G401.6 (cell line): ENCODE data around the gene CD63.

ENCODE experiments used
- FAIRE-seq: peaks from 2 replicates; lab custom pipeline; 2012; peaks lifted over from hg19 to GRCh38; lab: Jason Lieb, UNC

CD63 gene

DNA sequence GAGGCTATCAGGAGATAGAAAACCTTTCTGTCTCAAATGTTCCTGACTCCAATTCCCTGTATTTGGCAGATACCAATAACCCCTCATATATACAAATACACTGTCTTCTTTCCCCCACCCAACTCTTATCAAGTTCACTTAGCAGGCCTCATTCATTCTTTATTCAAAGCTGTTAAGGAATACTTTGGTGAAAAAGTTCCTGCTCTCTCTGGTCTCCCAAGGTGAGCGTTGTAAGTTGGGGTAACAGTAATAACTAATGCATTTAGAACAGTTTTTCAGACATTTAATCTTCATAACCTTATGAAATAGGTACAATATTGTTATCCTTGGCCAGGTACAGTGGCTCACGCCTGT is 10.2 kb upstream of the CD63 start:
- no peak for FAIRE-seq

DNA sequence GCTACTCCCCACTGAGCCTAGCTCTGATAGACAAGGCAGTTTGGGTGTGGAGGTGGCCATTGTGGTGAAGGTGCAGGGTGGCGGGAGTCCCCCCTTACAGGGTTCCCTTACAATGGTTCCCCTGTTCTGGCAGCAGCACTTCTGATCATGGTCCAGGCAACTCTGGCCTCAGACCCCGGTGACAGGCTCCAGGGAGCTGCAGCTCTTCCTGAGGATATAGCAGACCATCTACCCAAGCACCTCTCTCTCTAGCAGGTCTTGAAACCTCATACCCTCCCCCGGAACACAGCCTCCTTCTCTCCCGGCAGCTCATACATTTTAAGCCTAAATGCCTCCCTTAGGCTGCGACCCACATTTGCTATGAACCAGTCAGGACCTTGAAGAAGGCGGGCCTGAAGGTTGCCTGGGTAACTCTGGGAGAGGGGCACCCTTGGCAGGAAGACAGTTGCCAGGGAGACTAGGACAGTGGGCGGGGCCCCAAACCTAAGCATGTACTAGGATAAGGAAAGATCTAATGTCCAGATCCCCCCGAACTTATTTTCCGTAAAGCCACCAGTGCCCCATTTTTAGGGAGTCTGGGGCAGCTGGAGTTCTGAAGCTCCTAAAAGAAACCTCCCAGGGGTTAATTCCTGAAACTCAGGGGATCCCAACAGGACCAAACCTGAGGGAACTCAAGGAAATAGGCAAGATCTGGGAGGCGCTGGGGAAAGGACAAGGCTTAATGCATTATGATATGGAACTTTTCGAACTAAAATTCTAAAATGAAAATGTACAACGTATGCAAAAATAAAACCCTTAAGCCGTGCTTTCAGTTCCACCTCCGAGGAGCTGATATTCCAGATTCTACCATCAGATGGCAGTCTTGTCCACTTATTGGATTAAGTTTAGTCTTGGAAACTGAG is 9.6 kb upstream of the CD63 start:
- FAIRE-seq: peak; percentile 97

DNA sequence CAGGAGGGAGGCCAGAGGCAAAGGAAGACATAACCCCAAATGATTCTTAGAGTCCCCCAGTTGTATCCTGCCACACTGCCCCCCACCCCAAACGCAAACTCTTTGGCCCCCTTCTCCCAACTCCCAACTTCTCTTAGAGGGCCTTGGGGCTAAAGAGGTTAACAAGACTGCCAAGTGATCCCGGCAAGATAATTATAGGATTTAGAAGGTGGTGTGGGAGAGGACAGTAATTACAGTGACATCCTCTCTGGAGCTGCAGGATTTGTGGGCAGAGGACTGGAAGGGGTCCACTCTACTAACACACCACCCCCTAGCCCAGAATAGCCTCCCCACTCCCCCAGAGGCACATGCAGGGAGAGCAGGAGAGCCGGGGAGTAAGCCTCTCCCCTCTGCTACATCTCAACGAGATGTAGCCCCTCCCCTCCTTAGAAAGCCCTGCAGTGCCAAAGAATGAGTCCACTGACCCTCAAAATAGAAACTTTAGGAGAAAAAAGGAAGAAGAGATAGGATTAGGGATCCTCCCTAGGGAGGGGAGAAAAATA is 8.8 kb upstream of the CD63 start:
- FAIRE-seq: no peak

DNA sequence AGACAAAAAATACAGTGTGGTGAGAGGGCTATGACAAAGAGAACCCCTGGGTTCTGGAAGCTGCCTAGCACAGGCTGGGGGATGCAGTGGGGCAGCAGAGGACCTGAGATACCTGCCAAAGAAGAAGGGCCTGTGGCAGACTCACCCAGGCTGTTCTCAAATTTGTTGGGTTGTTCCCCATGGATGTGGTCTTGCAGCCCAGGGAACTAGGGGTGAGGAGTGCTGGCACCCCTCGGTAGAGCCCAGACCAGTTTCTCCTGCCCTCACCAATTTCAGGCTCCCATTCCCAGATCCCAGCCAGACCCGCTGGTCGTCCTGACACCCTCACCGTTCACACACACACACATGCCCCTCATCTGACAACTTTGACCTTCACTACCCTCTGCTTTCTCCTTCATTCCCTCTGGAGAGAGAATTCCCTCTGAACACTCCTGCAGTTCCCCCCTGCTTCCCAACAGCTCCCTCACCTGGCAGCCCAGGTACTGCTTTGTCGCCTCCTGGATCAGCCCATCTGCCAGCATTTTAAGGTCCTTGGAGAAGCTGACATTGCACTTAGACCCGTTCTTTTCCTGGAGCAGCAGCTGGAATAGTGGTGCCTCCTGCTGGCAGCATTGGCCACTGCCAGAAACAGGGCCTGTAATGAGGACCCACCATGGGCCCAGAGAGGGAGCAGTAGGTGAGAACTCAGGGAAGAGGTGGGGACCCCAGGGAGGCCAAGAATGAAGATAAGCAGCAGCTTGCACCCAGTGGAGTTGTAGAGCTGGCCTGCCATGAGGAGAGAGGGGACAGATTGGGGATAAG is 8.2 kb upstream of the CD63 start:
- FAIRE-seq: peak; percentile 92

DNA sequence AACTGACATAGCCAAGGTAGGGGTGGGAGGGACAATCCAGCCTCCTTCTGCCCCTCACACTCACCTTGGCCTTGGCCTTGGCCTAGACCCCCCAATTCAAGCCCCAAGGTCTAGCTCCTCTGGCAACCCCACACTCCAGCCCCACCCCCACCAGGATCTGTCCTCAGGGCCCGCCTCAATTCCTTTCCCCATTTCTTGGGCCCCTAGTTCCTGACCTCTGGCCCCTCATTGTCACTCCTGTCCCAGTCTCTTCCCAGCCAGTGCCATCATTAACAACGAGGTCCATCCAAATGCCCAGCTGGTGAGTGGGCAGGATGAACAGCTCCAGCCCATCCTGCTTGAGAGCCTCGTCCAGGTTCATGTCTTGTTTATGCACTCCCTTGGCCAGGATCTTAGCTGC is 7.3 kb upstream of the CD63 start:
- no peak for FAIRE-seq

- no peak for FAIRE-seq
Observed at GRCh38 chr12:55734595-55734994, 5.8 kb upstream of the CD63 start.

DNA sequence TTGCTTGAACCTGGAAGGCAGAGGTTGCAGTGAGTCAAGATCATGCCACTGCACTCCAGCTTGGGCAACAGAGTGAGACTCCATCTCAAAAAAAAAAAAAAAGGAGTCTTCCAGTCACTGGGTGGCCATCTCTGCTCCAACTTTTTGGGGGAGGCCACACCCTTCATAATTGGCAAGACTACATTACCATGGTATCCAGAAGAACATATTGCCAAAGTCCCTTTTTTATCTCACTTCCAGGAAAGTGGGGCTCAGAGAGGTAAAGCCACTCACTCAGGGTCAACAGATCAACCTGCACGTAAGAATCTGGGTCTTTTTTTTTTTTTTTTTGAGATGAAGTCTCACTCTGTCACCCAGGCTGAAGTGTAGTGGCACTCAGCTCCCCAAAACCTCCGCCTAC is 5.0 kb upstream of the CD63 start:
- no peak for FAIRE-seq

DNA sequence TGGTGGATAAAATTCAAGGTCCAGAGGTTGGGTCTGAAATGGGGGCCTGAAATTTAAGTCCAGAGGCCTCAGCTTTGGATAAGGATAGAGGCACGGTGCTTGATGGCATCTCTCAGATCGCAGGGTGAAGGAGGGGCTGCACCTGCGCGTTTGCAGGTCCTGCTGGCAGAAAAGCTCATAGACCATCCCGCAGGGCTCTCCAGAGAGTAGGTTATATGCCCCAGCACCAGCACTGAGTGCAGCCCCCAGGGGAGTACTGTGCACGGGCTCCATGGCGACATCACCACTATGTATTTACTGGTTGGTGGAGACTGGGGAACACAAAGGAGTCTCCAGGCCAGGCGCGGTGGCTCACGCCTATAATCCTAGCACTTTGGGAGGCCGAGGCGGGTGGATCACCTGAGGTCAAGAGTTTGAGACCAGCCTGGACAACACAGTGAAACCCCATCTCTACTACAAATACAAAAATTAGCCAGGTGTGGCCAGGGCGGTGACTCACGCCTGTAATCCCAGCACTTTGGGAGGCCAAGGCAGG is 4.3 kb upstream of the CD63 start:
- no peak for FAIRE-seq

- FAIRE-seq: no peak
Observed at GRCh38 chr12:55732288-55732687, 3.5 kb upstream of the CD63 start.

DNA sequence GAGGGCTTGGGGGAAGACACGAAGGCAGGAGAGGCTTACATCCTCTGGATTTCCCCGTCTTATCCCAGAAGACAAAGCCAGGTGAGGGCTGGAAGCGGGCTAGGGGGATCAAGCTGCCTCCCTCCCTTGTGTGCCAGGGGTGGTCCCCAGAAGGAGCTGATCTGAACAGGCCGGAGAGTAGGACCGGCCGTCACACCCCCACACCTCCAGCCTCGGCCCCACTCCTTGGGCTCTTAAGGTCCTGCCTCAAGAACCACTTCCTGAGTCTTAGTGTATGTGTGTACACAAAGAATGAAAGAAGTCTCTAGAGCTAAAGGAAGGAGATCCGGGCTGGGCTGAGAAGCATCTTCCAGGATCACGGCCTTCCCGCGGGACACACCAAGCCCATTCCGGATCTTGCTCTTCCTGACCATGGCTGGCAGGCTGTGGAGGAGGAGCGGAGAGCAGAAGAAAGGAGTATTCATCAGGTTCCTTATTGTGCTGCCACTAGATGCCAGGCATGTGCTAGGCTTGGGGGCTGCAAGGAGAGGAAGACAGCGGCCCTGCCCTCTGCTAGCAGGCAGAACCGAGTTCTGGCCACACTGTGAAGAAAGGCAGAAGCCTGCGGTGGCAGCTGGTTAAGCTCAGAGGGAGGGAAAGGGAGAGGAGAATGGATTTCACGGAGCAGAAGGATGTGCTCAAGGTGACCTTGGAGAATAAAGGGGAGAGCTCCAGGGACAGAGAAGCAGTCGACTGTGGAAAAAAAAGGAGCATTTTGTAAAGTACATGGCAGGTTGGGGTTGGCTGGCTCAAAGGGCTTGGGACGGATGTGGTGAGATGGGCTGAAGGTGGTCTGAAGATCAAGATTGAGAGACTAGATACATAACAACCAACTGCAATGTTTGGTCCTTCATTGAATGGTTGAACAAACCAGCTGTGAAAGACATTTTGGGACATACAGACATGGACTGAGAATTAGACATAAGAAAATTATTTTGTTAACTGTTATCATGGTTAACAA is 1.3 kb upstream of the CD63 start:
- FAIRE-seq: no peak

DNA sequence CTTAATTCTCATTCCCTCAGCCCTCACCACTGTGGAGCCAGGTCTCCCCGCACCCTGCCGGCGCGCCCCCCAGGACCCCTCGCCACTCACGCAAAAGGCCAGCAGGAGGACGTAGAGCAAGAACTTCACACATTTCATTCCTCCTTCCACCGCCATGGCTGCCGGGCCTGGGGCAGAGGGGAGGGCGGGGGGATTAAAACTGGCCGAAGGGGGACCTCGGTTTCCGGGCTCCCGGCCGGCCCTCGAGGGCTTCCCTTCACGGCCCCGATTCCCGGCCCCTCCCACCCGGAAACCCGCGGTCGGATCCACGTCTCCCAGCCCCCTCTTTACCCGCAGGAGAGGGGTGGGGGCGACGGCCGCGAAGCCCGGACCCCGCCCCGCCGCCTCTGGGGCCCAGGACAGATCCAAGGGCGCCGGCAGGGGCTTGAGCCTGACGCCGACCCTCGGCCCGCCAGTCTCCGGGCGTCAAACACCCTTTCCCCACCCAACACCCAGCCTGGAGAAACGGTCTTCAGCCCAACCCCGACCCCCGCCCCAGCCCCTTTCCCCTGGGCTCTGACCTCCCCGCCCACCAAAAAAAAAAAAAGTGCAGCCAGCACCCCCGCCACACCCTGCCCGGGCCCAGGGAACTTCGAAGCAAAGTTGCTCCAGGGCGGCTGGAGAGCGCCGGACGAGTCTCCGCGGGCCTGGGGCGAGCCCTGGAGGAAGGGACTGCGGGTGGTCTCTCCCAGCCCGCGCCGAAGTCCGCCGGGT is 447 bp downstream of the CD63 start:
- no peak for FAIRE-seq

GRCh38 chr12:55727643-55728185 is 1.1 kb downstream of the CD63 start:
- FAIRE-seq: no peak

DNA sequence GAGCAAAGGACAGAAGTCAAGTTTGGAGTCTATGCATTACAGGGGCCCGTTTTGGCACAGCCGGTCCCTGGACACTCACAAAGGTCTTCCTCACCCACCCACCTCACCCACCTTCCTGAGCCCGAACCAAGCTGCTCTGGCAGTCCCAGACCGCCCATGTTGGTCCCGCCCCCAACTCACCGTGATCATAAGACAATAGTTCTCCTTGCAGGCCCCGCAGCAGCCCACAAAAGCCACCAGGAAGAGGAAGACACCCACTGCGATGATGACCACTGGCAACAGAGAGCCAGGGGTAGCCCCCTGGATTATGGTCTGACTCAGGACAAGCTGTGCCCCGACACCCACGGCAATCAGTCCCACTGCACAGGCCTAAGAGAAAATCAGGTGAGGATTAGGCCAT is 1.8 kb downstream of the CD63 start:
- no peak for FAIRE-seq

GRCh38 chr12:55725556-55725955 is 3.3 kb downstream of the CD63 start:
- no peak for FAIRE-seq

GRCh38 chr12:55724940-55725309 is 3.9 kb downstream of the CD63 start:
- FAIRE-seq: no peak

DNA sequence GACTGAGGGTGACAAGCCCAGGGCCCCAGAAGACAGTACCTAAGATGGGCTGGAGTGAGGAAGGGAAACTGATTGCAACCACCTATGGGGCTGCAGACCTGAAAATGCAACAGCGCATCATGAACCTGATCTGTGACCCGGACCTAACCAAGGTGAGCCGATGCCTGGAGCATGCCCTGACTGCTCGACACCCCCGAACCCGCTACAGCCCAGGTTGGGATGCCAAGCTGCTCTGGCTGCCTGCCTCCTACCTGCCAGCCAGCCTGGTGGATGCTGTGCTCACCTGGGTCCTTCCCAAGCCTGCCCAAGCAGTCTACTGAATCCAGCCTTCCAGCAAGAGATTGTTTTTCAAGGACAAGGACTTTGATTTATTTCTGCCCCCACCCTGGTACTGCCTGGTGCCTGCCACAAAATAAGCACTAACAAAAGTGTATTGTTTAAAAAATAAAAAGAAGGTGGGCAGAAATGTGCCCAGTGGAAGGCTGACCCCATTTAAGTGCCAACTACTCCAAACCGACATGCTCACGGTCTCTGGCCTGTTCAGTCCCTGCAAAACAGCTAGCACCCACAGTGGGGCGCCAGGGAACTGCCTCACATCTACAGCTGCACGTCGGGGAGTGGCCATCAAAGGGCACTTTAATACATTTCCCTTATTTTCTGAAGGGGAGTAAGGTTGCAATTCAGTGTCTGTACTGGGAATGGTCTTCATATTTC is 4.4 kb downstream of the CD63 start:
- peak; percentile 63 for FAIRE-seq

GRCh38 chr12:55723516-55724225 is 5.1 kb downstream of the CD63 start:
- no peak for FAIRE-seq

GRCh38 chr12:55722948-55723347 is 5.9 kb downstream of the CD63 start:
- no peak for FAIRE-seq

- FAIRE-seq: no peak
Observed at GRCh38 chr12:55721601-55722213, 7.1 kb downstream of the CD63 start.
